Spleen (tissue), 11 donors: ENCODE data around the gene ZNF280D. TPM values are rescaled to one million over a fixed set of nuclear protein-coding genes. Genes with fewer than 3 reads are reported as not detected.

Experiments used
- DNase-seq: peaks from one replicate; pipeline ENCODE4 v3.0.0-alpha.2; 2020
- H3K27ac ChIP-seq, 8 donors: fragments of 200-600 bp; sonication (generic) in 7 of 8; 1 replicate in 4 of 8; 2 replicates in 4 of 8; pipeline versions ENCODE4 v1.5.0 to v1.8.0; 2016 to 2021; ENCODE audit warnings: inconsistent platforms in 4 of 8, mild to moderate bottlenecking in 4 of 8, moderate library complexity in 1 of 8
- H3K27me3 ChIP-seq, 7 donors: fragments of 200-600 bp; sonication (generic) in 6 of 7; replicated peaks in 1 of 7; 1 replicate in 4 of 7; 2 replicates in 3 of 7; pipeline versions ENCODE4 v1.5.0 to v1.8.0; 2016 to 2021; ENCODE audit warnings: inconsistent platforms in 3 of 7, mild to moderate bottlenecking in 1 of 7
- H3K36me3 ChIP-seq, 6 donors: fragments of 200-600 bp; sonication (generic) in 5 of 6; 1 replicate in 4 of 6; 2 replicates in 2 of 6; pipeline versions ENCODE4 v1.5.0 to v1.8.0; 2016 to 2021; ENCODE audit warnings: inconsistent platforms in 2 of 6
- H3K4me1 ChIP-seq, 6 donors: fragments of 200-600 bp; sonication (generic) in 5 of 6; 1 replicate in 3 of 6; 2 replicates in 3 of 6; pipeline versions ENCODE4 v1.5.0 to v1.8.0; 2016 to 2021; ENCODE audit warnings: inconsistent platforms in 3 of 6
- H3K4me3 ChIP-seq, 8 donors: fragments of 200-600 bp; sonication (generic) in 7 of 8; 1 replicate in 4 of 8; 2 replicates in 4 of 8; pipeline versions ENCODE4 v1.5.0 to v1.8.0; 2016 to 2021; ENCODE audit warnings: inconsistent platforms in 4 of 8, mild to moderate bottlenecking in 4 of 8, moderate library complexity in 2 of 8
- H3K9me3 ChIP-seq, 8 donors: fragments of 200-600 bp; sonication (generic) in 7 of 8; 1 replicate in 4 of 8; 2 replicates in 4 of 8; pipeline versions ENCODE4 v1.5.0 to v1.8.0; 2016 to 2021; ENCODE audit warnings: inconsistent platforms in 4 of 8
- POLR2A ChIP-seq, 3 donors: fragments of 450-650 bp; IDR thresholded peaks; one replicate each; pipeline ENCODE4 v1.5.1; 2017; ENCODE audit warnings: antibody characterized with exemption in 3 of 3, mild to moderate bottlenecking in 1 of 3
- POLR2AphosphoS5 ChIP-seq, 3 donors: sonication (generic); formaldehyde crosslinking; IDR thresholded peaks; one replicate each; pipeline ENCODE4 v1.5.1; 2017; ENCODE audit warnings: antibody characterized with exemption in 3 of 3
- WGBS, 5 donors: extraction: QIAGEN DNeasy Blood & Tissue Kit in 3 of 5; methylation state at CpG; one replicate each; pipeline versions ENCODE4 v1.1.5 to v1.1.7; 2013 to 2018; 5-methylcytosine and 5-hydroxymethylcytosine counted together
- intact Hi-C: fragments of 100-400 bp; cut with DNase I; formaldehyde crosslinking; loops from one replicate; pipeline ENCODE4 v1.15.0; 2023; ENCODE audit warnings: low total_unique reads
- polyA plus RNA-seq, 3 donors: library from polyadenylated mRNA; stranded (reverse); fragments of 200-250 nt; gene quantifications; one replicate each; pipeline ENCODE4 v1.2.1, GENCODE V29; 2013
- total RNA-seq, 7 donors: library from RNA; depleted of rRNA in 3 of 7; stranded (reverse); fragments of >200 nt in 3 of 7; fragmentation: NEBNext Ultra II Directional in 4 of 7; extraction: Animal tissue kit (Norgen Biotek cat#: 25700) in 4 of 7; gene quantifications; one replicate each; pipeline versions ENCODE4 v1.1.0 to v1.2.1, GENCODE V29; 2016 to 2021
- TF ChIP-seq, protein P1 (sequence below), 11 experiments: fragments of 200-600 bp in 7 of 11; fragments of 450-650 bp in 4 of 11; sonication (generic) in 4 of 11; IDR thresholded peaks in 8 of 11; conservative IDR thresholded peaks in 3 of 11; 1 replicate in 7 of 11; 2 replicates in 4 of 11; pipeline versions ENCODE4 v1.4.0 to v1.8.0; 2016 to 2021; ENCODE audit warnings: antibody characterized with exemption in 11 of 11, inconsistent platforms in 4 of 11, mild to moderate bottlenecking in 1 of 11
- donor health status: healthy with polysubstance abuse.
- donor health status: DM: no; HTN: no; CAD: no; lungs with moderate emphysema.
- donor health status: DM: no; HTN: no; CAD: no.
- donor health status: Bipolar disorder and iron deficiency.
- donor health status: healthy.
- donor health status: DM: no; HTN: no; CAD: no.
- donor health status: DM: yes; HTN: yes; CAD: no.

The ZNF280D gene
- total and polyA plus RNA-seq, 10 donors, result 15.5 to 71.3 (median 44.4) TPM

DNA sequence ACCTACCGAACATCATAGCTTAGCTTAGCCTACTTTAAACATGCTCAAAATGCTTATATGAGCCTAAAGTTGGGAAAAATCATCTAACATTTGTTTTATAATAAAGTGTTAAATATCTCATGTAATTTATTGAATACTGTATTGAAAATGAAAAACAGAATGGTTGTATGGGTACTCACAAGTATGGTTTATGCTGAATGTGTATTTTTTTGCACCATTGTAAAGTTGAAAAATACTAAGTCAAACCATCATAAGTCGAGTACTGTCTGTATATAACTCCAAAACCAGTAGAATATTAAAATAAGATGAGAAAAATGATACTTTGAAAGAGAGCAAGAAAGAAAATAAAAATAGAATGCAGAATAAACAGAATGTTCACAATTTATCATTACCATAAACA, 115.7 kb downstream of the ZNF280D start:
- Histone ChIP-seq H3K27ac (no peak overlapping the region), H3K4me3 (no peak overlapping the region), H3K27me3 (no peaks in the 10 kb centered on the region), H3K9me3 (peaks cover 0 to 9% (median 0%) of the 10 kb centered on the region in 8 donors), H3K36me3 (no peaks in the 10 kb centered on the region), H3K4me1 (no peaks in the 10 kb centered on the region)
- intact Hi-C loops, result no loop called here
- no peak for DNase-seq
- no peak for TF ChIP-seq POLR2AphosphoS5 (IDR thresholded peaks at IDR 0.05)
- TF ChIP-seq POLR2A (IDR thresholded peaks at IDR 0.05), result no peak
- TF ChIP-seq, protein P1, sequence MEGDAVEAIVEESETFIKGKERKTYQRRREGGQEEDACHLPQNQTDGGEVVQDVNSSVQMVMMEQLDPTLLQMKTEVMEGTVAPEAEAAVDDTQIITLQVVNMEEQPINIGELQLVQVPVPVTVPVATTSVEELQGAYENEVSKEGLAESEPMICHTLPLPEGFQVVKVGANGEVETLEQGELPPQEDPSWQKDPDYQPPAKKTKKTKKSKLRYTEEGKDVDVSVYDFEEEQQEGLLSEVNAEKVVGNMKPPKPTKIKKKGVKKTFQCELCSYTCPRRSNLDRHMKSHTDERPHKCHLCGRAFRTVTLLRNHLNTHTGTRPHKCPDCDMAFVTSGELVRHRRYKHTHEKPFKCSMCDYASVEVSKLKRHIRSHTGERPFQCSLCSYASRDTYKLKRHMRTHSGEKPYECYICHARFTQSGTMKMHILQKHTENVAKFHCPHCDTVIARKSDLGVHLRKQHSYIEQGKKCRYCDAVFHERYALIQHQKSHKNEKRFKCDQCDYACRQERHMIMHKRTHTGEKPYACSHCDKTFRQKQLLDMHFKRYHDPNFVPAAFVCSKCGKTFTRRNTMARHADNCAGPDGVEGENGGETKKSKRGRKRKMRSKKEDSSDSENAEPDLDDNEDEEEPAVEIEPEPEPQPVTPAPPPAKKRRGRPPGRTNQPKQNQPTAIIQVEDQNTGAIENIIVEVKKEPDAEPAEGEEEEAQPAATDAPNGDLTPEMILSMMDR (IDR thresholded peaks at IDR 0.05 in 8 of 11, conservative IDR thresholded peaks at IDR 0.05 in 3 of 11), result no peak
- WGBS, 5 donors, result 87 to 97% (median 94%) methylated on average over 2 of the region's 2 CpGs

DNA sequence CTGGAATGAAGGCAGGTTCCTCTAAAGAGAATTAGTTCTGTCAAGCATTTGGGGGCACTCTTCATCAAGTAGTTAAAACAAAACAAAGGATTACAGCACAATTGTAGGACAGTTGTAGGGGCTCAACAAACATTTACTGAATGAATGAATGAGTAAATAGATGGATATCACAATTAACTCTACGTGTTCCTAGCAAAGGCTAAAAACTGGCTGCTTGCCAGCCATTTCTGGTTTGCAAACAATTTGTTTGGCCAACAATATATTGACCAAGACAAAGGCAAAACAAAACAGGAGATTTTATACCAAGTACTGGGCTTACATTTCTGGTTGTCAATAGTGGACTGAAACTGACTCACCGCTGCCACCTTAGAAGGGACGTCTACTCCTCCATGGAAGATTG, 116.8 kb downstream of the ZNF280D start:
- intact Hi-C loops, result no loop called here
- Histone ChIP-seq H3K4me3 (no peak overlapping the region), H3K4me1 (no peaks in the 10 kb centered on the region), H3K36me3 (no peaks in the 10 kb centered on the region), H3K27me3 (no peaks in the 10 kb centered on the region), H3K27ac (no peak overlapping the region), H3K9me3 (peaks cover 0 to 9% (median 0%) of the 10 kb centered on the region in 8 donors)
- no peak for DNase-seq
- 89 to 95% (median 94%) methylated on average over 3 of the region's 3 CpGs for WGBS, 5 donors
- TF ChIP-seq POLR2A (IDR thresholded peaks at IDR 0.05) (no peak), POLR2AphosphoS5 (IDR thresholded peaks at IDR 0.05) (no peak)
- TF ChIP-seq, protein P1 (IDR thresholded peaks at IDR 0.05 in 8 of 11, conservative IDR thresholded peaks at IDR 0.05 in 3 of 11), result no peak

DNA sequence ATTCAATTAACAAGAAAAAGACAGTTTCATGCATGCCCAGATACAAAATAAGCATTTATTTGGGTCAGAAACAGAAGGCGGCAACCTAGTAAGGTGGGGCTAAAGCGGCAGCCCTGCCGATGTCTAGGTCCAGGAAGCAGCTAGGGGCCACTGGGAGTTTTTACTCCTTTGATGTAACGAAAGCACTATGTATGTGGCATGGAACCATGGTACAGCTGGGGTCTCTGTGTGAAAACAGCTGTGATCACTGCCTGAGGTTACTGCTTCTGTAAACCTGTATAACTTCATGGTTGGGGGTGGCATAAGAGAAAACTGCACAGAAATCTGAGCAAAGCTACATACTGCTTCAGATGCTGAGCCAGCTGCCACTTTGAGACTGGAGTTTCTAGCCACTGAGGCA, 119.5 kb downstream of the ZNF280D start:
- Histone ChIP-seq H3K27me3 (no peaks in the 10 kb centered on the region), H3K9me3 (peaks cover 0 to 6% (median 0%) of the 10 kb centered on the region in 8 donors), H3K27ac (no peak overlapping the region), H3K36me3 (no peaks in the 10 kb centered on the region), H3K4me3 (no peak overlapping the region), H3K4me1 (peaks cover 0 to 7% (median 4%) of the 10 kb centered on the region in 6 donors)
- WGBS, 5 donors, result 38 to 78% (median 67%) methylated on average over 4 of the region's 4 CpGs
- TF ChIP-seq, protein P1 (IDR thresholded peaks at IDR 0.05 in 8 of 11, conservative IDR thresholded peaks at IDR 0.05 in 3 of 11), result no peak
- TF ChIP-seq POLR2A (IDR thresholded peaks at IDR 0.05) (no peak), POLR2AphosphoS5 (IDR thresholded peaks at IDR 0.05) (no peak)
- DNase-seq, result no peak
- intact Hi-C loops, result no loop called here

DNA sequence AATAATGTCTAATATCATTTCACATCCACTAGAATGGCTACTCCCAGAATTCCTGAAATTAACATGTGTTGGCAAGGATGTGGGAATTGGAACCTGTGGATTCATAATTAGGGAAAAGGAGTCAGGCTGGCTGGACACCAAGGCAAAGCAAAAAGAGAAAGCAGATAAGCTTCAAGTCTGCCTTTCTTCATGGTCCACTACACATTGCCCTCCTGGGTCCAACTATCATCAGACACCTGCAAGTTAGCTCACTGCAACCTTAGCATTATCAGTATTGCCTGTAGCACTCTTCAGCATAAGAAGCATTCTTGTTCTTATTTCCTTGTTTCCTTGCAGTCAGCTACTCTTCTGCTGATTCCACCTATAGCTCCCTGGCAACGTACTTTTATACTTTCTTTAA, 124.3 kb downstream of the ZNF280D start:
- Histone ChIP-seq H3K36me3 (no peaks in the 10 kb centered on the region), H3K27me3 (no peaks in the 10 kb centered on the region), H3K4me3 (no peak overlapping the region), H3K27ac (no peak overlapping the region), H3K9me3 (peaks cover 0 to 18% (median 10%) of the 10 kb centered on the region in 8 donors), H3K4me1 (peaks cover 0 to 24% (median 14%) of the 10 kb centered on the region in 6 donors)
- intact Hi-C loops, result no loop called here
- TF ChIP-seq POLR2A (IDR thresholded peaks at IDR 0.05) (no peak), POLR2AphosphoS5 (IDR thresholded peaks at IDR 0.05) (no peak)
- TF ChIP-seq, protein P1 (IDR thresholded peaks at IDR 0.05 in 8 of 11, conservative IDR thresholded peaks at IDR 0.05 in 3 of 11), result no peak
- 38 to 83% (median 67%) methylated on average over 1 of the region's 1 CpG for WGBS, 5 donors
- no peak for DNase-seq
